ENCODE data around the gene ACSM6.

DNA sequence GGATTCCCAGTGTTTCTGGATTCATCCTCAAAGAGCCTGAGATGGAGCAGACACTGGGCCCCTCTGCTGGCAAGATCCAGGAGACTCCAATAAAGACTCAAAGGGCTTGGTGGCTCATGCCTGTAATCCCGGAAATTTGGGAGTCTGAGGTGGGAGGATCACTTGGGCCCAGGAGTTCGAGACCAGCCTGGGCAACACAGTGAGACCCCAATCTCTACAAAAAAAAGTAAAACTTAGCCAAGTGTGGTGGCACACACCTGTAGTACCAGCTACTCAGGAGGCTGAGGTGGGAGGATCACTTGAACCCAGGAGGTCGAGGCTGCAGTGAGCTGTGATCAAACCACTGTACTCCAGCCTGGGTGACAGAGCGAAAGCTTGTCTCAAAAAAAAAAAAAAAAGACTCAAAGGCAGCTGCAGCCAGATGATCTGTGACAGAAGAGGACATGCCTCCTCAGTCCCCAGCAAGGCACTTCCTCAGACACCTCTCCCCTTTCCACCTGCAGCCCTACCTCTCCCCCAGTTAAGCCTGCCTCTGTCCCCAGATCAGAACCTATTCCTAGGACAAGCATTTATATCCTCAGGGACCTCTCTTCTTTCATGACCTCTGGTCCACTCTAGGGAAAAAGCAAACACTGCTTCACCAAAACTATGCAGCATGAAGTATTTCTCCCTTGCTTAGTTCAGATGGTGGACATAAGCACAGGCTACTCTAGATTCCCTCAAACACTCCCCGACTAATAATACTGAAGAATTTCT, 68.9 kb downstream of the ACSM6 start:
- TF ChIP-seq, protein P1, sequence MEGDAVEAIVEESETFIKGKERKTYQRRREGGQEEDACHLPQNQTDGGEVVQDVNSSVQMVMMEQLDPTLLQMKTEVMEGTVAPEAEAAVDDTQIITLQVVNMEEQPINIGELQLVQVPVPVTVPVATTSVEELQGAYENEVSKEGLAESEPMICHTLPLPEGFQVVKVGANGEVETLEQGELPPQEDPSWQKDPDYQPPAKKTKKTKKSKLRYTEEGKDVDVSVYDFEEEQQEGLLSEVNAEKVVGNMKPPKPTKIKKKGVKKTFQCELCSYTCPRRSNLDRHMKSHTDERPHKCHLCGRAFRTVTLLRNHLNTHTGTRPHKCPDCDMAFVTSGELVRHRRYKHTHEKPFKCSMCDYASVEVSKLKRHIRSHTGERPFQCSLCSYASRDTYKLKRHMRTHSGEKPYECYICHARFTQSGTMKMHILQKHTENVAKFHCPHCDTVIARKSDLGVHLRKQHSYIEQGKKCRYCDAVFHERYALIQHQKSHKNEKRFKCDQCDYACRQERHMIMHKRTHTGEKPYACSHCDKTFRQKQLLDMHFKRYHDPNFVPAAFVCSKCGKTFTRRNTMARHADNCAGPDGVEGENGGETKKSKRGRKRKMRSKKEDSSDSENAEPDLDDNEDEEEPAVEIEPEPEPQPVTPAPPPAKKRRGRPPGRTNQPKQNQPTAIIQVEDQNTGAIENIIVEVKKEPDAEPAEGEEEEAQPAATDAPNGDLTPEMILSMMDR (IDR thresholded peaks at IDR 0.05), result no peak
- TF ChIP-seq POLR2A (IDR thresholded peaks at IDR 0.05), result no peak
- TF ChIP-seq EP300 (IDR thresholded peaks at IDR 0.05), result no peak

Data from stomach (tissue), 4 donors.